ENCODE results near the gene TIA1.

- TF ChIP-seq CTCF (IDR thresholded peaks at IDR 0.05; ENCODE audit: poor library complexity, severe bottlenecking): no peak
- no peak for TF ChIP-seq RAD21 (conservative IDR thresholded peaks at IDR 0.05)
- TF ChIP-seq EP300 (conservative IDR thresholded peaks at IDR 0.05; ENCODE audit: poor library complexity, severe bottlenecking): no peak
- no peak for TF ChIP-seq POLR2AphosphoS5 (IDR thresholded peaks at IDR 0.05)
- TF ChIP-seq EZH2 (IDR thresholded peaks at IDR 0.05; ENCODE audit: borderline replicate concordance, insufficient read depth, low read length, poor library complexity, severe bottlenecking): no peak
- no peak for TF ChIP-seq TAF1 (IDR thresholded peaks at IDR 0.05; ENCODE audit: low read depth)
Observed at GRCh38 chr2:70250434-70250833, 2.0 kb upstream of the TIA1 start.
